NCI-H1048 (cell line): ENCODE measurements around the gene ENPEP.
"Not testable (repeated sequence)": the region's sequence is repeated elsewhere in the genome, so short reads cannot be mapped to it uniquely, and the experiment has no call there.

Source experiments
- DNase-seq: peaks from one replicate; lab custom pipeline; 2025; lab: John Stamatoyannopoulos, UW

Gene ENPEP

DNA sequence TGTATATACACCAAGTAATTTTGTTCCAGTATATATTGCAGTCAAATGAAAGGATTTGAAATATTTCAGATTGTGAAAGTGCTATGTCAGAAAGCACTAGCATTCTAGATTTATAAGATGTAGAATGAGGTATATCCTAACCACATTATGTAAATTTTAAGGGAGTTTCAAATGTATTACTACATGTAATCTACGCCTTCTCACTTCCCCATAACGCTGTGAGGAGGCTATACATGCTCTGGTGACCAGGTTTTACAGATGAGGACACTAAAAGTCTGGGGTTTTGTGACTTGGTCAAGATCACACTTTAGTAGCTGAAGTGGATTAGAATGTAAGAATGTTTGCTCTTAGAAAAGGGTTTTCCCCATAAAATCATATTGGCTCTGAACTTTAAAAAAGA, 8.1 kb downstream of the ENPEP start:
- DNase-seq, result no peak

DNA sequence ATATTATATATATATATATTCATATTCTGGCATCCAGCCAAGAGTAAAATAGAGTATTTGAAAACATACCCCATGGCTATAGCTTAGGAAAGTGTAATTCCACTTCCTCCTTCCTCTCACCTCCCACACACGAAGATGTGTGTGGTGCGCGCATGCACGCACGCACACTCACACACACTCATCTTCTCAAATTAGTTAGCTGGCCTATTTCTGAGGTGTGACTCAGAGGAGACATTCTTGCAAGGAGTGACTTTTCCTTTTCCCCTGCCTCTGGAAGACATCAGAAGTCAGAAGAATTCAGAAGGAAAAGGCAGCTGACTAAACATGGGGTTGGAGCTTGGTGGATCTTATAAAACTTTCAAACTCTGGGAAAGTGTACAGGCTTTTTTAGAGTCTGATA, 8.8 kb downstream of the ENPEP start:
- no peak for DNase-seq

DNA sequence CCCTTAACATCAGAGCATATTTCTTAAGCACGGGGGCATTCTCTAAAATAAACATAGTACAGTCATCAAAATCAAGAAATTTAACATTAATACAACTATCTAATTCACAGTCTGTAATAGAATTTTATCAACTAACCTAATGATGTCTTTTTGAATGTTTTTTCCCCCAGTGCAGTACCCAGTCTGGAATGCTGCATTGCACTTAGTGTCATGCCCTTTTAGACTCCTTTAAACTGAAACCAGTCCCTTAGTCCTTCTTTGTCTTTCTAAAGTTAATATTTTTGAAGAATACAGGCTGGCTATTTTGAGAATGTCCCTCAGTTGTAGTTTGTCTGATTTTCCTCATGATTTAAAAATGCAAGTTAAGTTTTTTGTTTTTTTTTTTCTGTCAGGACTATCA, 9.5 kb downstream of the ENPEP start:
- DNase-seq, result no peak

DNA sequence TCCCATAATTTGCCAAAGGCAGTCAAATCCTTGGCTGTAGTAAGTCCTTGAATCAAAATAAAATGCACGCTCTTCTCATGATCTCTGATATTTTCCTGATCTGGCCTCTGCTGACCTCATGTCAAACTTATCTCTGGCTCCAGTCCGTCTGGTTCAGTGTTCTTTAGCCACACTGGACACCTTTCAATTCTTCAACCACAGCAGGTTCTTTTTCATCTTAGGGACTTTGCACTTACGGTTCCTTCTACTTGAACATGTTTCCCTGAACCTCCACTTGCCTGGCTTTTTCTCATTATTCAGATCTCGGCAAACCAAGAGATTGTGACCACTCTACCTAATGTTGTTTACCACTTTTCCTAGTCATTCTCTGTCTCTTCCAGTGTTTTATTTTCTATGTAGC, 10.3 kb downstream of the ENPEP start:
- no peak for DNase-seq

DNA sequence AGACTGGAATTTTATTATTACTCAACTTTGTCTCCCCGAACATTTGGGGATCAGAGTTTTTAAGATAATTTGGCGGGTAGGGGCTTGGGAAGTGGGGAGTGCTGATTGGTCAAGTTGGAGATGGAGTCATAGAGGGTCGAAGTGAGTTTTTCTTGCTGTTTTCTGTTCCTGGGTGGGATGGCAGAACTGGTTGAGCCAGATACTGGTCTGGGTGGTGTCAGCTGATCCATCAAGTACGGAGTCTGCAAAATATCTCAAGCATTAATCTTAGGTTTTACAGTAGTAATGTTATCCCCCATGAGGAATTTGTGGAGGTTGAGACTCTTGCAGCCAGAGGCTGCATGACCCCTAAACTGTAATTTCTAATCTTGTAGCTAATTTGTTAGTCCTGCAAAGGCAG, 10.9 kb downstream of the ENPEP start:
- not testable (repeated sequence) for DNase-seq

DNA sequence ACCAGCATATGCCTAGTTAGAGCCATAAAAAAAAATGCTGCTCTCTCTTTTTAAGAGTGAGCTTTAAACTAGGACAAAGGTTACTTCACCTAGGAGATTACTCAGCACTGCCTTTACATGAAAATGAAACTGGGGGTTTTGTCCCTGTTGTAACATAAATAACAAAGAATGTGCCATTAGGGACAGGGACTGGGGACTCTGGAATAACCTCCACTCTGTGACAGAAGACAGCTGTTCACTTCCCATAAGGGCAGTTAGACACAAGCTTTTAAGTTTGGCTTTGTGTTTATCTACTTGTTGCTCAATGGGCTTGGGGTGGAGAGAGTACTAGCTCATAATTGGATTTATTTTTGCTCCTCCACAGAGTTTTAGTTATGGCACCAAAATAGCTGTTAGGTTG, 11.9 kb downstream of the ENPEP start:
- no peak for DNase-seq

DNA sequence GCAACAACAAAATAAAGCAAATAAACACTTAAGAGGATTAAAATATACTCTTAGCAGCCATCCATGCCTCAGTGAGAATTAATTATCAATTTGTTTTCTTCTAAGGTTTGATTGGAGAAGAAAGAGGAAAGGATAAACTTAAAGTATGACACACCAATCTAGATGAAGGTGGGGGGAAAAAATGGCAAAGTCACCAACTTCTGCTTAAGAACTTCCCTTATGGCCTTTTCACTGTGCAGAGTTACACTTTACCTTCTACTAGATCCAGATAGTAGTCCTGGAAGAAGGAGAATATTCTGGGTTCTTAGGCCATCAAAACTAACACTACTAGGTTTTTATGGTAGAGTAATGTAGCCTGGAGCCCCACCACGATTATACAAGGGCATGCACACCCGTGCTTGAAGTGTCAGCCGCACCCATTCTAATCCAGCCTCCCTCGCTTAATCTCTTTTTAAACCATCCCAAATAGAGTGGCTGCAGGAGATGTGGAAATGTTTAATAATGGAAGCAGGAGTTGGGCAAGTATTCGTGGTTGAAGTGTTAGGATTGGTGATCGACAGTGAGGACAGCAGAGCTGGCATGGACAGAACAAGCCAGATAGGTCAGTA, 14.1 kb downstream of the ENPEP start:
- no peak for DNase-seq

DNA sequence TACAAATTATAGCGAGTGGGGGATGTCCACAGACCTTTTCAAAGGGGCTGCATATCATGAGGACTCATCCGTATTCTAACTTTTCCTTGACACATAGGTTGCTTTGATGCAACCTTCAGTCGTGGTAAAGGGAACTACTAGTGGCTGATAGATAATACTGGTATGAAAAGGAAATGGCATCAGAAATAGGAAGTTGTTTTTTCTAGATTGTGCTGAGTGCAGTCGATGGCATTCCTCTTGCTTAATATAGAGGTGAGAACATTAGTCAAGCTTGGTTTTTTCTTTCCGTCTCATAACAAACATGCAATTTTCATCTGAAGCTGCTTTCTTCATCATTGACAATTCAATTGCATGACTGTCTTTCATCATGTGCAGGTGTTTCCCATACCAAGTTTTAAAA, 16.6 kb downstream of the ENPEP start:
- DNase-seq, result no peak

DNA sequence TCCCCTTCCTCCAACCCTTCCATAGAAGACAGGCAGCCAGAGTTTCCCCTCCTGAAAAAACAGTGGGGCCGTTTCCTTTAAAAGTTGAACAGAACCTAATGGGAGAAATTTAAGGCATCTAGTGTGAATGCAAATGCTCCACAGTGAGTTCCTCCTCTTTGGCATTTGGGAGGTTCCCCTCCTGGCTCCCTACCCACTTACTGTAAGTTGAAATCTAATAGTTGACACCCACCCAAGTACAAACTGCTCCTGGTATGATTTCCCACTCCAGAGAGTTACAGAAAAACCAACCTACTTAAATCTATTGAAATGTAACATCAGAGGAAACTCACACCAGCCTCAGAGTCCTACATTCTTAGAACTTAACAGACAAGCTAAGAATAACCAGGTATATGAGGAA, 17.6 kb downstream of the ENPEP start:
- DNase-seq, result no peak

DNA sequence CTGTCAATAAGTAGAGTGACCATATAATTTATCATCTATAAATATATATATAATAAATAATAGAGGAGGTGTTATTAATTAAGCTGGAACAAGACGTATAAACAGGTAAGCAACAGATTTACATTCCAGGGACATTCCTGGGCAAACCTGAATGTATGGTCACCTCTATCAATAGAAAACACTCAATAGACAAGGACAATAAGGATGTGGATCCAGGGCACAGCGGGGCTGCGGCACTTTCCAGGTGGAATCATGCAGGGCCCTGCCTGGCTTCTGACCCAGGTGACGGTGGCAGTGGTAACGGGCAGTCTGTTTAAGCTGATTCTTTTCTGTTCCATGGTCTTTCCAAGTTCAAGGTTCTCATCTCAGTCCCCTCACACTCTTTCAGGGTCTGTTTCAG, 22.5 kb downstream of the ENPEP start:
- DNase-seq, result no peak

DNA sequence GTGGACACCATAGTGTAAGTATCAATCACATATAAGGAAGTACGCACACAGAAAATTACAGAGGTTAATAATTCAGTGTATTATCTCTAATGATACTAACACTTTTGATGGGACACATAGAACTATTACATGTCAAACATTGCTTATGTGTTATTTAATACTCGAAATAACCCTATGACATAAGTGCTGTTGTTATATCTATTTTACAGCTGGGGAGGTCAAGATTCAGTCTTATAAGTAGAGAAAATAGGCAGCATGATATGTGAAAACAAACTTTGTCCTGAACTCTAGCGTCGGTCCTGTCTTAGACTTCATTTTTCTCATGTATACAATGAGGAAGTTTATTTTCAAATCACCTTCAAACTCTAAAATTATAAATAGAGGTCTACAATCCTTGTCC, 23.2 kb downstream of the ENPEP start:
- DNase-seq, result no peak

DNA sequence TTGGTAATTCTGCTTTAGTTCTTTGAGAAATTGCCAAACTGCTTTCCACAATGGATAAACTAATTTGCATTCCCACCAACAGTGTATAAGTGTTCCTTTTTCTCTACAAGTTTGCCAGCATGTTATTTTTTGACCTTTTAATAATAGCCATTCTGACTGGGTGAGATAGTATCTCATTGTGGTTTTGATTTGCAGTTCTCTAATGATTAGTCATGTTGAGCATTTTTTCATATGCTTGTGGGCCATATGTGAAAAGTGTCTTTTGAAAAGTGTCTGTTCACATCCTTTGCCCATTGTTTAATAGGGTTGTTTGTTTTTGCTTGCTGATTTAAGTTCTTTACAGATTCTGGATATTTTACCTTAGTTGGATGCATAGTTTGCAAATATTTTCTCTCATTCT, 25.9 kb downstream of the ENPEP start:
- no peak for DNase-seq

DNA sequence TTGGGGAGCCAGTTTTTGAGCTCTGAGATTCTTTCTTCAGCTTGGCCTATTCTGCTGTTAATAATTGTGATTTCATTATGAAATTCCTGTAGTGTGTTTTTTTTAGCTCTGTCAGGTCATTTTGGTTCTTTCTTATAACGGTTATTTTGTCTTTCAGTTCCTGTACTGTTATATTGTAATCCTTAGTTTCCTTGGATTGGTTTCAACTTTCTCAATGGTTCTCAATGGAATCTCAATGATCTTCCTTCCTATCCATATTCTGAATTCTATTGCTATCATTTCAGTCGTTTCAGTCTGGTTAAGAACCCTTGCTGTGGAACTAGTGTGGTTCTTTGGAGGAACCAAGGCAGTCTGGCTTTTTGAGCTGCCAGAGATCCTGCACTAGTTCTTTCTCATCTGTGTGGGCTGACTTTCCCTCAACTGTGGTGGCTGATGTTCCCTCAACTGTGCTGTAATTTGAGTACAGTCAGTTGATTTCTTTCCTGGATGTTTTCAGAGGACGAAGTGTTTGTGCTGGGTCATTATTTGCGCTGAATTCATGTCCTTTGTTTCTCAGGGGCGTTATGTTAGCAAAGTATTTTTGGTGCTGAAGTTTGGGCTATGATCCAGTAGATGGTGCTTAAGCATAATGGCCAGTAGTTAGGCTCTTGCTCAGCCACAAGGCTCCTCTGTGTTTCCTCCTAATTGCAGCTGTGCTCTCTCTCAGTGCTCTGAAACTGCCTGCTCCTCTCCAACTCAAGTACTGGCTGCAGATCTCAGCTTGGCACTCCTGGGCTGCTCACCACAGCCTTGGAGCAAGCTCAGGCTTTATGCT, 27.5 kb downstream of the ENPEP start:
- DNase-seq, result no peak

DNA sequence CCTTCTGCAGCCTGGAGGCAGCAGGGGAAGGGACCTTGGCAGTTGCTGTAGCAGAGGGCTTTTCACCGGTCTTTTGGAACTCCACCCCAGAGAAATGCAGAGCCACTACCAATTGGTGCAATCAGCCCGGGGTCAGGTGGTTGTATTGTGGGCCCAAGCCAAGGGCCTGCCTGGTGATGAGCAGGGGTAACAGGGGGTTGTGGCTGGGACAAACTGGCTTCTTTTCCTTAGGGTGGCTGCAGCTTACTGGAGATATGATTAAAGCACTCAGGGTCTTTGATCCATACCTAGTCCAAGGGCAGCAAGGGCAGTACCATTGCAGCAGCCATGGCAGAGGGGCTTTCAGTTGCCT, 28.1 kb downstream of the ENPEP start:
- DNase-seq, result no peak

DNA sequence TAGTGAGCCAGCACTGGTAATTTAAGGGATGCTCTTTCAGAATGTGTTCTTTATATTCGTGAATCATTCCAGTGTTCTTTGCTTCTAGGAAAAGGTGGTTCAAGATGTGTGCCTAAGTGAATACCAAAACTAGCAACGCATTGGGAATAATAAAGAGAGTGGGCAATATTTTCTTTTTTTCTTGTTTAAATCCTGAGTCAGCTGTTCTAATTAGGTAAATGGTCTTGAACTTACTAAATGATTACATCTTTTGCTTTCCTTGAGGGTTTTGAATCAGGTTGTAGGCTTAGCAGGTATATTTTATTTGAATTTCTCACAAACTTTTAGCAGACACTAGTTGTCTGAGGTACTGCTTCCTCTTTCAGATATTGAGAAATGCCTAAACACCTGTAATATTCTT, 29.5 kb downstream of the ENPEP start:
- no peak for DNase-seq

DNA sequence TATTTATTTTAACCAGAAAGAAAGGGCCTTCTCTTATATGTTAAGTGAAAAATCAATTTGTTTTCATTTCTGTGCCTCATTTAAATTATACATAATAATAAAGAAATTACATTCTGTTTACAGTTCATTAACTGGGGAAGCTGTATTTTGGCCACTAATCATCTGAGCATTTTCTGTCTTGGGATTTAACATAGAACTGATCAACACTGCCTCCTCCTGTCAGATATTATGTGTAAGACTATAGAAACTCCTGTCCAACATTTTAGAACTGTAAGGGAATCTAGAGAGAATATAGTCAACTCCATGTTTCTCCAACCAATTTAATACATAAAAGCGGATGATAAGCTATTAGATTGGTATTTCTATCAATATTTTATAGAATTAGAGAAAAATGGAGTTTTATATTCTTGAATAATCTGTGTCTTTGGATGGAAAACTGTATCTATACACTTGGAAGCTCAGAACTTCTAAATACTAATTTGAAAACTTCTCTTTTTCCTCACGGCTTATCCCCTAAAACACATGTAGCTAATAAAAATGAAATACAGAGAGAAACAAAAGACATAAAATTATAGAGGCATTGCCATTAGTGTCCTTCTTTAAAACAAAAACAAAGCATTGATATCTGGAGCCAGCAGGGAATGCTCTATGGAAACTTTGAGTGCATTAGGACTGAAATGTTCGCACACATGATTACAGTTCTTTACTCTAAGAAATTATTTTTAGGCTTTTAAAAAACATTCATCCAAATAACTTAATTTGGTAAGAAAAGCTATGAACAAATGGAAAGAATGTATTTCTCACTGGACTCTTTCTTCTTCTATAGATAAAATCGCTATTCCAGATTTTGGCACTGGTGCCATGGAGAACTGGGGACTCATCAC, 33.1 kb downstream of the ENPEP start:
- DNase-seq, result no peak

DNA sequence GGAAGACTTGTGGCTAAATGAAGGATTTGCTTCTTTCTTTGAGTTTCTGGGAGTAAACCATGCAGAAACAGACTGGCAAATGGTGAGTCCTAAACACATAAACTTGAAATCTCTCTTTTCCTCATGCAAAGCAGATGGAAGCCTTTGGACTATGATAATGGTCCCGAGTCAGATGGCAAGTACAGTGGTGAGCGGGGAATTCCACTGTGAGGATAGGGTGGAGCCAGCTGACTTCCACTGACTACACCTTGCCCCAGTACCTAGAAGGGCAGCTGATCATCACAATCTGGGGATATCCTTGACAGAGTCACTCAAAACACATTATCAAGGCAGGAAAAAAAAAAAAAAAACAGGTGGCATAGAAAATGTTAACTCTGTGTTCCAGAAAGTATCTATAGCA, 34.3 kb downstream of the ENPEP start:
- DNase-seq, result no peak

DNA sequence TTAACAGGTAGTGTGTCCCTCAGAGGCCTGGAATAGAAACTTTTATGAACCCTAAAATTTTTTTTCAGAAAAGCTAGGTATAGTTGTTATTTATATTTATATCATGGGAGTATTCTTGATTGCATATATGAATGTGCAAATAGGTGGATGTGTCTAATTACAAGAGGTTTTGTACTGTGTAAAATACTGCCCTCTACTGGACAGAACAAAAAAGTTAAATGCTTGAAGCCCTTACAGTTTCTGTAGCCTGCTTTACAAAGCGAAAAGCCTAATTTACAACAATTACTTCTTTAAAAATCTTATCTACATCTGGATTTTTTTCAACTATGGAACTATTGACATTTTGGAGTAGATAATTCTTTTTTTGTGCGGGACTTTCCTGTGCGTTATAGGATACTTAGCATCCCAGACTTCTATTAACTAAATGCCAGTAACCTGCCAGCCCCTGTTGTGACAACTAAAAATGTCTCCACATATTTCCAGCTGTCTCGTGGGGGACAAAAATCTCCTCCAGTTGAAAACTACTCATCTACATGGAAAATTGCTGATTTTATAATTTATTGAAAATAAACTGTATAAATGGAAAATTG, 35.1 kb downstream of the ENPEP start:
- DNase-seq, result peak; percentile 64

DNA sequence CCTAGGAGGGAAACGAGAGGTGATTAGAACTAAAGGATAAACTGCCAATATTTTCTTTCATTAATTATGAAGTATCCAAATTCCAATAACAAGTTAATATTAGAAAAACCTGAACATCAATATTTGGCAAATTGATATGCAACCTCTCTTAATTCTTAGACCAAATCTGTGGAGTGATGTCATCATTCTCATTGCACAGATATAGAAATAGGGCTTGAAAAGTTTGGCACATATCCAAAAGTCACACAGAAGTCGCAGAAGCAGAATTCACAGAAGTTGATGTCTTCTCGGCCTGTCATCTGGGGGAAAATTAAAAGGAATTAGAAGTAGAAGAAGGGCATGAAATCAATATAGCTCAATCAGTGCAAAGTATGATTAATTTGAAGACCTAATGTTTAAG, 36.9 kb downstream of the ENPEP start:
- no peak for DNase-seq

DNA sequence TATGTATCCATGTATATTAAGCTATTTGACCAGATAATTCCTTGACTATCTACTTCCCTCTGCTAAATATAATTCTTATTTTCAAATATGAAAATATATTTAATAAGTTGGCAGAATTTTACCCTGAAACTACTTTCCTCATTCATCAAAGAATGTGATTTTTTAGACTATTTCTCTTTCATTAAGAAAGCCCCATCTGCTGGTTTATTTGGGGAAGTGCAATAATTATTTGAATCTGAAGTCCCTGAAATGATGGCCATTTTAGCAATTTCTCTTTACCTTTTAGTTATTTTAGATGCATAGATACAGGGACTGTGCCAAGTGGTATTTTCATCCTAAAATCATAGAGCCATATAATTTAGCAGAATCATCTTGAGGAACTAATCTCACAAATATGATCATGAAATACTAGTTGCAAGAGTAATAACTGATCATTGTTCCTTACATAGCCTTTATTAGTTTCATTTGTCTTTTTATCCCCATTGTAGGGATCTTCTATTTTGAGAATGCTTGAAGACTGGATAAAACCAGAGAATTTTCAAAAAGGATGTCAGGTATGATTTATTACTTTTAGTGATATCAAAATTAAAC, 39.0 kb downstream of the ENPEP start:
- peak; percentile 9 for DNase-seq

DNA sequence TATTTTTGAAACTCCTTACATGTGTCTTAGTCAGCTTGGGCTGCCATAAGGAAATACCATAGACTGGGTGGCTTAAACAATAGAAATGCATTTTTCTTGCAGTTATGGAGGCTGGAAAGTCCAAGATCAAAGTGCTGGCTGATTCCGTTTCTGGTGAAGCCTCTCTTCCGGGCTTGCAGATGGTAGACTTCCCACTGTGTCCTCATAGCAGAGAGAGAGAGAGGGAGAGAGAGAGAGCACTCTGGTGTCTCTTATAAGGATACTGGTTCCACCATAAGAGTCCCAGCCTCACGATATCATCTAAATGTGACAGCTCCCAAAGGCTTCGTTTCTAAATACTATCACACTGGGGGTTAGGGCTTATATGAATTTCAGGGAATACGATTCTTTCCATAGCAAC, 39.7 kb downstream of the ENPEP start:
- no peak for DNase-seq
